ENCODE results near the gene PTGES3. TPM values are rescaled to one million over a fixed set of nuclear protein-coding genes. Genes with fewer than 3 reads are reported as not detected.

PTGES3 gene
- total RNA-seq, 1 experiment from 2014 or later, result 394 TPM

DNA sequence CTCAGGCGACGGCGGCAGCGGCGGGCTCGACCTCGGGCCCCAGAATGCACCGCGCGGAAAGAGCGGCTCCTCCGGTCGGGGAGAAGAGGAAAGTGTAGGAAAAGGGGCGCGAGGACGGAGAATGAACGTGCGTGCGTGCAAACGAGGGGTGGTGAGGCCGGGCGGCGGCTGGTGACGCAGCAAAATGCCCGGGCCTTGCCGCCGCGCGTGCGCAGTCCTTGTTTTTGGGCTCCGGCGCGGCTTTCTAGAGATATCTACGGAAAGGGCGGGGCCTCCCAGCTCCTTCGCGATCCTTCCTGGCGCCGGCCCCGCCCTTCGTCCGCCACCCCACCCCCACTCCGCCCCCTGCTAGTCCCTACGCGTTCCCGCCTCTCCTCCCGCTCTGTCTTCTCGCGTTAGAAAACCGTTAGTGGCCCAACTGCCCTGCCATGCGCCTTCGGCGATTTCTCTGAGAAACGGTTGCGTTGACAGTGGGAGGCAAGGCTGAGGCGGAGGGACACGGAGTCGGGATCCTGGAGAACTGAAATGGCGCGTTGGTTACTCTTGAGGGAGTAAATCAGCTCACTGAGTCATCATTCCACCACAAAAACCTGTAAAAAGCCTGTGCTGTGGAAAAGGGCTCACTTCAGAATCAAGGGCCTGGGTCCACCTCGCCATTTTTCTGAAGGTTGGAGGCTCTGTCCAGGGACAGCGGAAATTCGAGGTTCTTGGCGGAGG is at the start of gene PTGES3 (continued):
- TF ChIP-seq, protein P1, sequence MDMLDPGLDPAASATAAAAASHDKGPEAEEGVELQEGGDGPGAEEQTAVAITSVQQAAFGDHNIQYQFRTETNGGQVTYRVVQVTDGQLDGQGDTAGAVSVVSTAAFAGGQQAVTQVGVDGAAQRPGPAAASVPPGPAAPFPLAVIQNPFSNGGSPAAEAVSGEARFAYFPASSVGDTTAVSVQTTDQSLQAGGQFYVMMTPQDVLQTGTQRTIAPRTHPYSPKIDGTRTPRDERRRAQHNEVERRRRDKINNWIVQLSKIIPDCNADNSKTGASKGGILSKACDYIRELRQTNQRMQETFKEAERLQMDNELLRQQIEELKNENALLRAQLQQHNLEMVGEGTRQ (CRISPR knock-in tag; IDR thresholded peaks at IDR 0.05), result no peak
- TF ChIP-seq, protein P2, sequence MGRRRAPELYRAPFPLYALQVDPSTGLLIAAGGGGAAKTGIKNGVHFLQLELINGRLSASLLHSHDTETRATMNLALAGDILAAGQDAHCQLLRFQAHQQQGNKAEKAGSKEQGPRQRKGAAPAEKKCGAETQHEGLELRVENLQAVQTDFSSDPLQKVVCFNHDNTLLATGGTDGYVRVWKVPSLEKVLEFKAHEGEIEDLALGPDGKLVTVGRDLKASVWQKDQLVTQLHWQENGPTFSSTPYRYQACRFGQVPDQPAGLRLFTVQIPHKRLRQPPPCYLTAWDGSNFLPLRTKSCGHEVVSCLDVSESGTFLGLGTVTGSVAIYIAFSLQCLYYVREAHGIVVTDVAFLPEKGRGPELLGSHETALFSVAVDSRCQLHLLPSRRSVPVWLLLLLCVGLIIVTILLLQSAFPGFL (CRISPR knock-in tag; IDR thresholded peaks at IDR 0.05; ENCODE audit: borderline replicate concordance), result no peak
- no peak; the same call in none of the 2 replicates for TF ChIP-seq JUN (CRISPR knock-in tag; IDR thresholded peaks at IDR 0.05)
- TF ChIP-seq, protein P3, sequence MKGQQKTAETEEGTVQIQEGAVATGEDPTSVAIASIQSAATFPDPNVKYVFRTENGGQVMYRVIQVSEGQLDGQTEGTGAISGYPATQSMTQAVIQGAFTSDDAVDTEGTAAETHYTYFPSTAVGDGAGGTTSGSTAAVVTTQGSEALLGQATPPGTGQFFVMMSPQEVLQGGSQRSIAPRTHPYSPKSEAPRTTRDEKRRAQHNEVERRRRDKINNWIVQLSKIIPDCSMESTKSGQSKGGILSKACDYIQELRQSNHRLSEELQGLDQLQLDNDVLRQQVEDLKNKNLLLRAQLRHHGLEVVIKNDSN (CRISPR knock-in tag; IDR thresholded peaks at IDR 0.05), result 0 out of 2 replicates have a peak, but pooled peaks have one; percentile 43
- TF ChIP-seq SMAD3 (CRISPR knock-in tag; IDR thresholded peaks at IDR 0.05; ENCODE audit: borderline replicate concordance), result no peak
- TF ChIP-seq PRRX2 (CRISPR knock-in tag; IDR thresholded peaks at IDR 0.05), result no peak
- TF ChIP-seq KAT7 (CRISPR knock-in tag; IDR thresholded peaks at IDR 0.05; ENCODE audit: borderline replicate concordance), result no peak
- TF ChIP-seq, protein P4, sequence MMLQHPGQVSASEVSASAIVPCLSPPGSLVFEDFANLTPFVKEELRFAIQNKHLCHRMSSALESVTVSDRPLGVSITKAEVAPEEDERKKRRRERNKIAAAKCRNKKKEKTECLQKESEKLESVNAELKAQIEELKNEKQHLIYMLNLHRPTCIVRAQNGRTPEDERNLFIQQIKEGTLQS (CRISPR knock-in tag; conservative IDR thresholded peaks at IDR 0.05), result no peak
- TF ChIP-seq CREB1 (CRISPR knock-in tag; IDR thresholded peaks at IDR 0.05), result no peak; the same call in 1 of the 2 replicates
- no peak for TF ChIP-seq ZNF416 (CRISPR knock-in tag; IDR thresholded peaks at IDR 0.05)
- TF ChIP-seq, protein P5, sequence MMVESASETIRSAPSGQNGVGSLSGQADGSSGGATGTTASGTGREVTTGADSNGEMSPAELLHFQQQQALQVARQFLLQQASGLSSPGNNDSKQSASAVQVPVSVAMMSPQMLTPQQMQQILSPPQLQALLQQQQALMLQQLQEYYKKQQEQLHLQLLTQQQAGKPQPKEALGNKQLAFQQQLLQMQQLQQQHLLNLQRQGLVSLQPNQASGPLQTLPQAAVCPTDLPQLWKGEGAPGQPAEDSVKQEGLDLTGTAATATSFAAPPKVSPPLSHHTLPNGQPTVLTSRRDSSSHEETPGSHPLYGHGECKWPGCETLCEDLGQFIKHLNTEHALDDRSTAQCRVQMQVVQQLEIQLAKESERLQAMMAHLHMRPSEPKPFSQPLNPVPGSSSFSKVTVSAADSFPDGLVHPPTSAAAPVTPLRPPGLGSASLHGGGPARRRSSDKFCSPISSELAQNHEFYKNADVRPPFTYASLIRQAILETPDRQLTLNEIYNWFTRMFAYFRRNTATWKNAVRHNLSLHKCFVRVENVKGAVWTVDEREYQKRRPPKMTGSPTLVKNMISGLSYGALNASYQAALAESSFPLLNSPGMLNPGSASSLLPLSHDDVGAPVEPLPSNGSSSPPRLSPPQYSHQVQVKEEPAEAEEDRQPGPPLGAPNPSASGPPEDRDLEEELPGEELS (CRISPR knock-in tag; IDR thresholded peaks at IDR 0.05), result no peak; the same call in 1 of the 2 replicates
- TF ChIP-seq, protein P6, sequence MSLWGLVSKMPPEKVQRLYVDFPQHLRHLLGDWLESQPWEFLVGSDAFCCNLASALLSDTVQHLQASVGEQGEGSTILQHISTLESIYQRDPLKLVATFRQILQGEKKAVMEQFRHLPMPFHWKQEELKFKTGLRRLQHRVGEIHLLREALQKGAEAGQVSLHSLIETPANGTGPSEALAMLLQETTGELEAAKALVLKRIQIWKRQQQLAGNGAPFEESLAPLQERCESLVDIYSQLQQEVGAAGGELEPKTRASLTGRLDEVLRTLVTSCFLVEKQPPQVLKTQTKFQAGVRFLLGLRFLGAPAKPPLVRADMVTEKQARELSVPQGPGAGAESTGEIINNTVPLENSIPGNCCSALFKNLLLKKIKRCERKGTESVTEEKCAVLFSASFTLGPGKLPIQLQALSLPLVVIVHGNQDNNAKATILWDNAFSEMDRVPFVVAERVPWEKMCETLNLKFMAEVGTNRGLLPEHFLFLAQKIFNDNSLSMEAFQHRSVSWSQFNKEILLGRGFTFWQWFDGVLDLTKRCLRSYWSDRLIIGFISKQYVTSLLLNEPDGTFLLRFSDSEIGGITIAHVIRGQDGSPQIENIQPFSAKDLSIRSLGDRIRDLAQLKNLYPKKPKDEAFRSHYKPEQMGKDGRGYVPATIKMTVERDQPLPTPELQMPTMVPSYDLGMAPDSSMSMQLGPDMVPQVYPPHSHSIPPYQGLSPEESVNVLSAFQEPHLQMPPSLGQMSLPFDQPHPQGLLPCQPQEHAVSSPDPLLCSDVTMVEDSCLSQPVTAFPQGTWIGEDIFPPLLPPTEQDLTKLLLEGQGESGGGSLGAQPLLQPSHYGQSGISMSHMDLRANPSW (CRISPR knock-in tag; conservative IDR thresholded peaks at IDR 0.05; ENCODE audit: low read depth), result no peak
- 0 out of 2 replicates have a peak, but pooled peaks have one; percentile 3 for TF ChIP-seq NFYB (CRISPR knock-in tag; conservative IDR thresholded peaks at IDR 0.05; ENCODE audit: low read depth)
- no peak for TF ChIP-seq IRF2 (CRISPR knock-in tag; IDR thresholded peaks at IDR 0.05; ENCODE audit: borderline replicate concordance, low read depth)
- no peak for TF ChIP-seq NR1H2 (CRISPR knock-in tag; IDR thresholded peaks at IDR 0.05)
- no peak for TF ChIP-seq TCF7 (CRISPR knock-in tag; IDR thresholded peaks at IDR 0.05; ENCODE audit: low read depth)
- 0 out of 2 replicates have a peak, but pooled peaks have one; percentile 14 for TF ChIP-seq ZNF219 (CRISPR knock-in tag; IDR thresholded peaks at IDR 0.05; ENCODE audit: borderline replicate concordance)
- TF ChIP-seq JAZF1 (CRISPR knock-in tag; IDR thresholded peaks at IDR 0.05), result no peak
- TF ChIP-seq NFATC4 (CRISPR knock-in tag; IDR thresholded peaks at IDR 0.05), result no peak
- TF ChIP-seq HMGA2 (CRISPR knock-in tag; IDR thresholded peaks at IDR 0.05), result no peak
- no peak for TF ChIP-seq ZNF232 (CRISPR knock-in tag; IDR thresholded peaks at IDR 0.05)
- TF ChIP-seq ZNF138 (CRISPR knock-in tag; conservative IDR thresholded peaks at IDR 0.05), result no peak
- TF ChIP-seq, protein P7, sequence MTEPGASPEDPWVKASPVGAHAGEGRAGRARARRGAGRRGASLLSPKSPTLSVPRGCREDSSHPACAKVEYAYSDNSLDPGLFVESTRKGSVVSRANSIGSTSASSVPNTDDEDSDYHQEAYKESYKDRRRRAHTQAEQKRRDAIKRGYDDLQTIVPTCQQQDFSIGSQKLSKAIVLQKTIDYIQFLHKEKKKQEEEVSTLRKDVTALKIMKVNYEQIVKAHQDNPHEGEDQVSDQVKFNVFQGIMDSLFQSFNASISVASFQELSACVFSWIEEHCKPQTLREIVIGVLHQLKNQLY (CRISPR knock-in tag; IDR thresholded peaks at IDR 0.05), result no peak
- TF ChIP-seq, protein P8, sequence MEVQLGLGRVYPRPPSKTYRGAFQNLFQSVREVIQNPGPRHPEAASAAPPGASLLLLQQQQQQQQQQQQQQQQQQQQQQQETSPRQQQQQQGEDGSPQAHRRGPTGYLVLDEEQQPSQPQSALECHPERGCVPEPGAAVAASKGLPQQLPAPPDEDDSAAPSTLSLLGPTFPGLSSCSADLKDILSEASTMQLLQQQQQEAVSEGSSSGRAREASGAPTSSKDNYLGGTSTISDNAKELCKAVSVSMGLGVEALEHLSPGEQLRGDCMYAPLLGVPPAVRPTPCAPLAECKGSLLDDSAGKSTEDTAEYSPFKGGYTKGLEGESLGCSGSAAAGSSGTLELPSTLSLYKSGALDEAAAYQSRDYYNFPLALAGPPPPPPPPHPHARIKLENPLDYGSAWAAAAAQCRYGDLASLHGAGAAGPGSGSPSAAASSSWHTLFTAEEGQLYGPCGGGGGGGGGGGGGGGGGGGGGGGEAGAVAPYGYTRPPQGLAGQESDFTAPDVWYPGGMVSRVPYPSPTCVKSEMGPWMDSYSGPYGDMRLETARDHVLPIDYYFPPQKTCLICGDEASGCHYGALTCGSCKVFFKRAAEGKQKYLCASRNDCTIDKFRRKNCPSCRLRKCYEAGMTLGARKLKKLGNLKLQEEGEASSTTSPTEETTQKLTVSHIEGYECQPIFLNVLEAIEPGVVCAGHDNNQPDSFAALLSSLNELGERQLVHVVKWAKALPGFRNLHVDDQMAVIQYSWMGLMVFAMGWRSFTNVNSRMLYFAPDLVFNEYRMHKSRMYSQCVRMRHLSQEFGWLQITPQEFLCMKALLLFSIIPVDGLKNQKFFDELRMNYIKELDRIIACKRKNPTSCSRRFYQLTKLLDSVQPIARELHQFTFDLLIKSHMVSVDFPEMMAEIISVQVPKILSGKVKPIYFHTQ (CRISPR knock-in tag; IDR thresholded peaks at IDR 0.05), result 0 out of 2 replicates have a peak, but pooled peaks have one; percentile 39
- peak; percentile 87 for TF ChIP-seq GABPB1 (CRISPR knock-in tag; IDR thresholded peaks at IDR 0.05)
- no peak for TF ChIP-seq CBFB (CRISPR knock-in tag; IDR thresholded peaks at IDR 0.05; ENCODE audit: low read depth)
- TF ChIP-seq GTF2I (CRISPR knock-in tag; conservative IDR thresholded peaks at IDR 0.05), result no peak
- no peak; the same call in 1 of the 2 replicates for TF ChIP-seq ELF4 (CRISPR knock-in tag; IDR thresholded peaks at IDR 0.05; ENCODE audit: low read depth)
